ENCODE results near the gene ERAP2.

- TF ChIP-seq KDM2A (CRISPR knock-in tag; IDR thresholded peaks at IDR 0.05; ENCODE audit: borderline replicate concordance, low read depth) (no peak), FOSL1 (CRISPR knock-in tag; IDR thresholded peaks at IDR 0.05; ENCODE audit: borderline replicate concordance) (no peak), ZNF10 (CRISPR knock-in tag; IDR thresholded peaks at IDR 0.05; ENCODE audit: borderline replicate concordance, low read depth) (no peak), ETV6 (CRISPR knock-in tag; conservative IDR thresholded peaks at IDR 0.05) (no peak), POLR2A (IDR thresholded peaks at IDR 0.05; ENCODE audit: insufficient read depth in 1 of 2, low read depth in 2 of 2, low read length in 2 of 2) (no peak), FOXA3 (CRISPR knock-in tag; IDR thresholded peaks at IDR 0.05) (no peak), RFX5 (IDR thresholded peaks at IDR 0.05; ENCODE audit: low read depth, low read length) (no peak), THAP11 (CRISPR knock-in tag; IDR thresholded peaks at IDR 0.05) (no peak), EP300 (IDR thresholded peaks at IDR 0.05; ENCODE audit: low read depth in 2 of 2, low read length in 2 of 2) (no peak), EP300 (CRISPR knock-in tag; IDR thresholded peaks at IDR 0.05; ENCODE audit: borderline replicate concordance) (no peak), POLR2G (IDR thresholded peaks at IDR 0.05; ENCODE audit: low read depth, low read length) (no peak), NCOR1 (IDR thresholded peaks at IDR 0.05; ENCODE audit: borderline replicate concordance, low read length) (no peak), SIN3A (IDR thresholded peaks at IDR 0.05; ENCODE audit: borderline replicate concordance, low read depth, low read length) (no peak), MAF1 (CRISPR knock-in tag; IDR thresholded peaks at IDR 0.05; ENCODE audit: borderline replicate concordance) (no peak), CTCF (CRISPR knock-in tag; IDR thresholded peaks at IDR 0.05) (no peak)
These were observed 44.5 kb downstream of the ERAP2 start for GRCh38 chr5:96920744-96921355.

Measured in HepG2 (cell line).